D721Med (cell line): ENCODE results near the gene FAM168A.

Experiments
- DNase-seq: peaks from one replicate; pipeline ENCODE4 v3.0.0; 2011; ENCODE audit warnings: low spot score; ENCODE audit not compliant: insufficient read length
- FAIRE-seq: peaks from 2 replicates; lab custom pipeline; 2011; peaks lifted over from hg19 to GRCh38; lab: Jason Lieb, UNC
- TF ChIP-seq, protein P1 (sequence below): IDR thresholded peaks from 2 replicates; pipeline ENCODE4 v1.5.1; 2012; ENCODE audit warnings: mild to moderate bottlenecking, control low read depth; ENCODE audit not compliant: insufficient read depth; ENCODE audit errors: missing control alignments

FAM168A gene

GRCh38 chr11:73359930-73360742 lies 237.8 kb downstream of the FAM168A start:
- FAIRE-seq = no peak
- DNase-seq = peak; percentile 50
- TF ChIP-seq, protein P1, sequence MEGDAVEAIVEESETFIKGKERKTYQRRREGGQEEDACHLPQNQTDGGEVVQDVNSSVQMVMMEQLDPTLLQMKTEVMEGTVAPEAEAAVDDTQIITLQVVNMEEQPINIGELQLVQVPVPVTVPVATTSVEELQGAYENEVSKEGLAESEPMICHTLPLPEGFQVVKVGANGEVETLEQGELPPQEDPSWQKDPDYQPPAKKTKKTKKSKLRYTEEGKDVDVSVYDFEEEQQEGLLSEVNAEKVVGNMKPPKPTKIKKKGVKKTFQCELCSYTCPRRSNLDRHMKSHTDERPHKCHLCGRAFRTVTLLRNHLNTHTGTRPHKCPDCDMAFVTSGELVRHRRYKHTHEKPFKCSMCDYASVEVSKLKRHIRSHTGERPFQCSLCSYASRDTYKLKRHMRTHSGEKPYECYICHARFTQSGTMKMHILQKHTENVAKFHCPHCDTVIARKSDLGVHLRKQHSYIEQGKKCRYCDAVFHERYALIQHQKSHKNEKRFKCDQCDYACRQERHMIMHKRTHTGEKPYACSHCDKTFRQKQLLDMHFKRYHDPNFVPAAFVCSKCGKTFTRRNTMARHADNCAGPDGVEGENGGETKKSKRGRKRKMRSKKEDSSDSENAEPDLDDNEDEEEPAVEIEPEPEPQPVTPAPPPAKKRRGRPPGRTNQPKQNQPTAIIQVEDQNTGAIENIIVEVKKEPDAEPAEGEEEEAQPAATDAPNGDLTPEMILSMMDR = peak; percentile 22

DNA sequence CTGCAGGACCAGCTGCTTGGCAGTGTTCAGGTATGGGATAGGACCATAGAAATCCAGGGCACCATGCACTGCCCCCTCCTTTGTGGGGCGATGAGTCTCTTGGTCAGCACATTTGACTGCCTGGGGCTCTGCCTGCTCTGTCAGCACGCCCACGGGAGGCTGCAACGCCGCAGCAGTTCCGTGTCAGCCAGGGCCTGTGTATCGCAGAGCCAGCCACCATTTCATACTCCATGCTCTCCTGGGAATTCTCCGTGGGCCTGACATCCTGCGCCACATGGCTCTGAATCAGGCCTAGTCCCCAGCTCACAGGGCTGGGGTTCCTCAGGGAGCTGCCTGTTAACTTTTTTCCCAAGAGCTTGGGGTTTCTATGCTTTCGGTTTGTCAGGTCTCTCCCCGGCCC lies 238.6 kb downstream of the FAM168A start:
- TF ChIP-seq, protein P1 = no peak
- no peak for DNase-seq
- FAIRE-seq = no peak

DNA sequence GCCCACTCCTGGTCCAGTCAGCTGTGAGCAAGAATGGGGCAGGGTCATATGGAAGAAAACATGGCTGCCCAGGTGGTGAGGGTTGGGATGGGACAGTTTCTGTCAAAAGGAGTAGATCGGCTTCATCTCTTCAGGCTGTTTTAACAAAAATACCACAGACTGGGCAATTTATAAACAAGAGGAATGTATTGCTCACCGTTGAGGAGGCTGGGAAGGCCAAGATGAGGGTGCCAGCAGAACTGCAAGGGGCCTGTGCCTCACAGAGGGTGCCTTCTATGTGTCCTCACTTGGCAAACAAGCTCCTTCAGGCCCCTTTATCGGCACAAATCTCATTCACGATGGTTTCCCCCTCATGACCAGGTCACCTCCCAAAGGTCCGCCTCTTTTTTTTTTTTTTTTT lies 239.8 kb downstream of the FAM168A start:
- DNase-seq (no peak), FAIRE-seq (no peak)
- TF ChIP-seq, protein P1 = no peak

- TF ChIP-seq, protein P1 = no peak
- FAIRE-seq (no peak), DNase-seq (no peak)
Observed at GRCh38 chr11:73356979-73357860, 240.7 kb downstream of the FAM168A start.

- TF ChIP-seq, protein P1 = no peak
- DNase-seq (no peak), FAIRE-seq (no peak)
Observed at GRCh38 chr11:73355109-73355508, 242.8 kb downstream of the FAM168A start.

DNA sequence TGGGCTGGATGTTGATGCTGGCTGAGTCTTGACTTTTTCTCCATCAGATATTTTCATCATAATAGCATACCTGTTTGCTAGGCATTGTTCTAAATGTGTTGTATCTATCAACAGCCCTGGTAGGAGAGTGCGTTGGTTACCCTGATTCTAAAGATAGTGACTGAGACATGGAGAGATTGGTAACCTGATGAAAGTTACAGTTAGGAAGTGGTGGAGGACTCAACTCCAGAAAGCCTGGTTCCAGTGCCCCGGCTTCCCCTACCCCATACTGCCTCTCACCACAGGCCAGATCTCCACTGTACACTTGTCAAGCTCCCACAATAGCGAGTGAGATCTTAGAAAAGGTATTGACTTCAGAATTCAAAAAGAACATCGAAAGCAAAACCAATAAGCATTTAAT lies 244.5 kb downstream of the FAM168A start:
- FAIRE-seq = no peak
- TF ChIP-seq, protein P1 = no peak
- DNase-seq = no peak
